K562 (cell line): Measurements from ENCODE around the gene PRKAR1B.

Experiments used
- POLR2A ChIP-seq: fragments of 450-650 bp; conservative IDR thresholded peaks from 2 replicates; pipeline ENCODE4 v1.6.1; 2016
- SIX5 ChIP-seq, 2 experiments: IDR thresholded peaks; 2 replicates each; pipeline ENCODE4 v1.6.1; 2011; ENCODE audit warnings: low read length in 2 of 2, borderline replicate concordance in 1 of 2, low read depth in 1 of 2, mild to moderate bottlenecking in 1 of 2, moderate library complexity in 1 of 2; ENCODE audit not compliant: insufficient read depth in 1 of 2
- ZNF133 ChIP-seq: fragments of 250-450 bp; sonication (Bioruptor Pico); IDR thresholded peaks from 2 replicates; pipeline ENCODE4 v1.4.0; 2020; ENCODE audit warnings: mild to moderate bottlenecking

- no peak for TF ChIP-seq SIX5 (IDR thresholded peaks at IDR 0.05; ENCODE audit: borderline replicate concordance in 1 of 2, insufficient read depth in 1 of 2, low read depth in 1 of 2, low read length in 2 of 2)
- no peak for TF ChIP-seq ZNF133 (CRISPR knock-in tag)
- TF ChIP-seq POLR2A, result no peak
Measured at GRCh38 chr7:587767-588166, 139.3 kb downstream of the PRKAR1B start.
